ENCODE measurements around the gene CDR2. TPM values are rescaled to one million over a fixed set of nuclear protein-coding genes. Genes with fewer than 3 reads are reported as not detected.
A peak's percentile ranks its signal among the peaks of the same experiment; 100 is the strongest.

Gene CDR2
- total RNA-seq, 1 experiment from 2014 or later = 35.7 TPM

DNA sequence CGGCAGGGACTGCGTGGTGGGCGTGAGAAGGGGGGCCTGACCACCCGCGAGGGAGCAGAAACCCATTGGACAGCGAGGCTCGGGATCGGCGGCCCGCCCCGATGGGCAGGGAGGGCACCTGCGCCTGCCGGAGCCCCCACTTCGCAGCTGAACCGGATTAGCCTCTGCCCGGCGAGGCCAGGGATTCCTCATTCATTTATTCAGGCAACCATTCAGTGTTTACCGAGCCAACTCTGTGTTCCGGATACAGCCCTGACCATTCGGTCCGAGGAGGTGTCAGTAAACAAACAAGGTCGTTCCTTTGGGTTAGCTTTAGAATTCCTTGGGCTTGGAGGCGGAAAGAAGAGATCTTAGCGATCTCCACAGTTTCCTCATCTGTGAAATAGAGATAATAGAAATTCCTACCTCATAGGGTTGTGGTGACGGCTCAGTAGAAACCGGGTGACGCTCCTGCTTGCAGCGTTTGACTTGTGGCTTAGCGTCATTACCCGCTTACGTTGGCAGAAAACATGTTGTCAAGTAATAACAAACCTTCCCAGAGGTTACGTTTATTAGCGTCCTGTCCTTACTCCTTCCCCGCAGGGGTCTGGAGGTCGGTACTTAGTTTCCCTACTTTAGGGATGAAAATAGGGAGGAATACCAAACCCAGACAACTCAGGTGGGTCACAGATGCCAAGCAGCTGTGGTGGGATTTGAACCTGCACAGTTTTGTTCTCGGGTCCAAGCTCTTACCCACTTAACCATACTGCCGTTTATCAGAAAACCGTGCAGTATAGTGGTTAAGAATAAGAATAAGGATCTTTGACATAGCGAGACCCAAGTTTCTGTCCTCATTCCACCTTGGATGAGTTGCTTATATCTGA is 76.3 kb downstream of the CDR2 start:
- no peaks in the 10 kb centered on the region for H3K27me3 ChIP-seq (ENCODE audit: control insufficient read depth, insufficient read depth, low read length)
- intact Hi-C loops (cut with micrococcal nuclease; ENCODE audit: unreplicated experiment) (loop anchor here (5.0 kb wide), 1 partner anchor 101 kb away; no protein-coding TSS in a partner anchor), in situ Hi-C loops (cut with HindIII; ENCODE audit: low pct_unique_long_range_greater_than_20kb, low sequenced_read_pairs) (no loop called here)
- peak overlapping the region; percentile 76 for H3K27ac ChIP-seq (ENCODE audit: low read length)
- H3K4me3 ChIP-seq (ENCODE audit: low read depth in 2 of 2, low read length in 2 of 2) = peak overlapping the region; percentile 81 to 87
- no peaks in the 10 kb centered on the region for H3K9me3 ChIP-seq (ENCODE audit: control insufficient read depth, insufficient read depth, low read depth, low read length)
- peak; percentile 97 for DNase-seq (ENCODE audit: low read depth, low spot score)
- POLR2A ChIA-PET = no interaction called here
- H3K36me3 ChIP-seq (ENCODE audit: control insufficient read depth, insufficient read depth, low read length) = no peaks in the 10 kb centered on the region
- ATAC-seq = peak; percentile 71
- no TSS peak for BruUV-seq (replicated peaks)
- TF ChIP-seq, protein P1, sequence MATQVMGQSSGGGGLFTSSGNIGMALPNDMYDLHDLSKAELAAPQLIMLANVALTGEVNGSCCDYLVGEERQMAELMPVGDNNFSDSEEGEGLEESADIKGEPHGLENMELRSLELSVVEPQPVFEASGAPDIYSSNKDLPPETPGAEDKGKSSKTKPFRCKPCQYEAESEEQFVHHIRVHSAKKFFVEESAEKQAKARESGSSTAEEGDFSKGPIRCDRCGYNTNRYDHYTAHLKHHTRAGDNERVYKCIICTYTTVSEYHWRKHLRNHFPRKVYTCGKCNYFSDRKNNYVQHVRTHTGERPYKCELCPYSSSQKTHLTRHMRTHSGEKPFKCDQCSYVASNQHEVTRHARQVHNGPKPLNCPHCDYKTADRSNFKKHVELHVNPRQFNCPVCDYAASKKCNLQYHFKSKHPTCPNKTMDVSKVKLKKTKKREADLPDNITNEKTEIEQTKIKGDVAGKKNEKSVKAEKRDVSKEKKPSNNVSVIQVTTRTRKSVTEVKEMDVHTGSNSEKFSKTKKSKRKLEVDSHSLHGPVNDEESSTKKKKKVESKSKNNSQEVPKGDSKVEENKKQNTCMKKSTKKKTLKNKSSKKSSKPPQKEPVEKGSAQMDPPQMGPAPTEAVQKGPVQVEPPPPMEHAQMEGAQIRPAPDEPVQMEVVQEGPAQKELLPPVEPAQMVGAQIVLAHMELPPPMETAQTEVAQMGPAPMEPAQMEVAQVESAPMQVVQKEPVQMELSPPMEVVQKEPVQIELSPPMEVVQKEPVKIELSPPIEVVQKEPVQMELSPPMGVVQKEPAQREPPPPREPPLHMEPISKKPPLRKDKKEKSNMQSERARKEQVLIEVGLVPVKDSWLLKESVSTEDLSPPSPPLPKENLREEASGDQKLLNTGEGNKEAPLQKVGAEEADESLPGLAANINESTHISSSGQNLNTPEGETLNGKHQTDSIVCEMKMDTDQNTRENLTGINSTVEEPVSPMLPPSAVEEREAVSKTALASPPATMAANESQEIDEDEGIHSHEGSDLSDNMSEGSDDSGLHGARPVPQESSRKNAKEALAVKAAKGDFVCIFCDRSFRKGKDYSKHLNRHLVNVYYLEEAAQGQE (IDR thresholded peaks at IDR 0.05; ENCODE audit: insufficient read depth in 1 of 2, low read depth in 2 of 2, low read length in 1 of 2) = no peak
- peak; percentile 99 for TF ChIP-seq POLR2AphosphoS5 (IDR thresholded peaks at IDR 0.05; ENCODE audit: low read depth, low read length)
- TF ChIP-seq, protein P2, sequence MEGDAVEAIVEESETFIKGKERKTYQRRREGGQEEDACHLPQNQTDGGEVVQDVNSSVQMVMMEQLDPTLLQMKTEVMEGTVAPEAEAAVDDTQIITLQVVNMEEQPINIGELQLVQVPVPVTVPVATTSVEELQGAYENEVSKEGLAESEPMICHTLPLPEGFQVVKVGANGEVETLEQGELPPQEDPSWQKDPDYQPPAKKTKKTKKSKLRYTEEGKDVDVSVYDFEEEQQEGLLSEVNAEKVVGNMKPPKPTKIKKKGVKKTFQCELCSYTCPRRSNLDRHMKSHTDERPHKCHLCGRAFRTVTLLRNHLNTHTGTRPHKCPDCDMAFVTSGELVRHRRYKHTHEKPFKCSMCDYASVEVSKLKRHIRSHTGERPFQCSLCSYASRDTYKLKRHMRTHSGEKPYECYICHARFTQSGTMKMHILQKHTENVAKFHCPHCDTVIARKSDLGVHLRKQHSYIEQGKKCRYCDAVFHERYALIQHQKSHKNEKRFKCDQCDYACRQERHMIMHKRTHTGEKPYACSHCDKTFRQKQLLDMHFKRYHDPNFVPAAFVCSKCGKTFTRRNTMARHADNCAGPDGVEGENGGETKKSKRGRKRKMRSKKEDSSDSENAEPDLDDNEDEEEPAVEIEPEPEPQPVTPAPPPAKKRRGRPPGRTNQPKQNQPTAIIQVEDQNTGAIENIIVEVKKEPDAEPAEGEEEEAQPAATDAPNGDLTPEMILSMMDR (IDR thresholded peaks at IDR 0.05) = no peak
- peak; percentile 78 for TF ChIP-seq SIN3A (IDR thresholded peaks at IDR 0.05; ENCODE audit: borderline replicate concordance, insufficient read depth, low read depth, low read length)
- peak; percentile 38; the same call in 1 of the 2 replicates for TF ChIP-seq TCF7L2 (IDR thresholded peaks at IDR 0.05; ENCODE audit: low read depth, low read length)
- H3K4me1 ChIP-seq (ENCODE audit: control insufficient read depth, insufficient read depth, low read length) = peaks cover 3% of the 10 kb centered on the region; the same call in 1 of the 2 replicates
- CTCF ChIA-PET = interaction anchor here (0.7 to 1.4 kb wide), 2 partner anchors 90 to 110 kb away, joined by 3 read pairs; no protein-coding TSS in a partner anchor

DNA sequence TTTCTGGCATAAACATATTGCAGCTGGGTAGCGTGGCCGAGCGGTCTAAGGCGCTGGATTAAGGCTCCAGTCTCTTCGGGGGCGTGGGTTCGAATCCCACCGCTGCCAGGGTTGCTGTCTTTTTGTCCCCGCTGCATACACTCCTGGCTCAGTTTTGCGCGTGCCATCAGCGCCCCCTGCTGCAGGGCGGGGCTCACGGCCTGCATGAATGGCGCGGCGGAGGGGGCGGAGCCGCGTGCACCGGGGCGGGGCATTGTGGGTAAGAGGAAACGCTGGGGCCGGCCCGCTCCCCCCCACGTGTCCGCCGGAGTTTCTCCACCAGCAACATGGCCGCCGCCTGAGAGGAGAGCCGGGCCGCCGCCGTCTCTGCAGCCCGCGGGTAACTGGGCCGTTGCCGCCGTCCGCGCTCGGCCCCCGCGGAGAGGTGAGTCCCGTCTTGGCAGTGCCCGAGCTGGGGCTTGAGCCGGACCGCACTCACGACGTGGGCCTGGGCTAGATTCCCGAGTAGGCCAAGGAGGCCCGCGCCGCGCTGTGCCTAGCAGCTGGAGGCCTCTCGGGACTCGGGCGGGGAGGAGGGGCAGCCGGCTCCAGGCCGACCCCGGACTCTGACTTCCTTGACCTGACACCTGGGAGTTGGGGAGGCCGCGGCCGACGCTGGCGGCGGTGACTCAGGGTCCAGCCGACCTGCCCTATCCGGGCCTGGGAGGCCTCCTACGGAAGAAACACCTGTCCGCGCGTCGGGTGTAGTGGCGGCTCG is 77.1 kb downstream of the CDR2 start, which contains the start of gene POLR3E:
Gene POLR3E (plus strand): TSS at position 296 of the 757 bp plus-strand sequence. CDS start 5,560 bp downstream, outside the sequence.
- ChIA-PET CTCF (interaction anchor here (0.7 to 1.4 kb wide), 2 partner anchors 89 to 109 kb away, joined by 3 read pairs; no protein-coding TSS in a partner anchor), POLR2A (no interaction called here)
- in situ Hi-C loops (cut with HindIII; ENCODE audit: low pct_unique_long_range_greater_than_20kb, low sequenced_read_pairs) = no loop called here
- H3K9me3 ChIP-seq (ENCODE audit: control insufficient read depth, insufficient read depth, low read depth, low read length) = no peaks in the 10 kb centered on the region
- TF ChIP-seq TCF7L2 (IDR thresholded peaks at IDR 0.05; ENCODE audit: low read depth, low read length) = peak; percentile 55; the same call in 1 of the 2 replicates
- TF ChIP-seq SIN3A (IDR thresholded peaks at IDR 0.05; ENCODE audit: borderline replicate concordance, insufficient read depth, low read depth, low read length) = peak; percentile 81; the same call in 1 of the 2 replicates
- TF ChIP-seq, protein P2 (IDR thresholded peaks at IDR 0.05) = peak; percentile 94
- peak; percentile 81 for TF ChIP-seq POLR2AphosphoS5 (IDR thresholded peaks at IDR 0.05; ENCODE audit: low read depth, low read length)
- TF ChIP-seq, protein P1 (IDR thresholded peaks at IDR 0.05; ENCODE audit: insufficient read depth in 1 of 2, low read depth in 2 of 2, low read length in 1 of 2) = 0 out of 4 replicates have a peak, but pooled peaks of 1 of the 2 experiments have one; percentile 62
- ATAC-seq = peak; percentile 90
- H3K4me3 ChIP-seq (ENCODE audit: low read depth in 2 of 2, low read length in 2 of 2) = peak within 1 kb of the TSS; percentile 87 to 92
- no peaks in the 10 kb centered on the region for H3K27me3 ChIP-seq (ENCODE audit: control insufficient read depth, insufficient read depth, low read length)
- peaks cover 3% of the 10 kb centered on the region; the same call in 1 of the 2 replicates for H3K4me1 ChIP-seq (ENCODE audit: control insufficient read depth, insufficient read depth, low read length)
- peak within 1 kb of the TSS; percentile 76 for H3K27ac ChIP-seq (ENCODE audit: low read length)
- no peaks in the 10 kb centered on the region for H3K36me3 ChIP-seq (ENCODE audit: control insufficient read depth, insufficient read depth, low read length)
- peak; percentile 94 for DNase-seq (ENCODE audit: low read depth, low spot score)
- BruUV-seq (replicated peaks) = no TSS peak
- intact Hi-C loops (cut with micrococcal nuclease; ENCODE audit: unreplicated experiment) = loop anchor here (5.0 kb wide), 1 partner anchor 100 kb away; no protein-coding TSS in a partner anchor

Data from Panc1 (cell line).